Nucleus accumbens (tissue), 56 donors: ENCODE results near the gene TPT1.
"Not testable (repeated sequence)": the region's sequence is repeated elsewhere in the genome, so short reads cannot be mapped to it uniquely, and the experiment has no call there.

Source experiments
- DNase-seq, 56 donors: peaks; one replicate each; lab custom pipeline; 2025; lab: John Stamatoyannopoulos, UW

TPT1 gene

DNA sequence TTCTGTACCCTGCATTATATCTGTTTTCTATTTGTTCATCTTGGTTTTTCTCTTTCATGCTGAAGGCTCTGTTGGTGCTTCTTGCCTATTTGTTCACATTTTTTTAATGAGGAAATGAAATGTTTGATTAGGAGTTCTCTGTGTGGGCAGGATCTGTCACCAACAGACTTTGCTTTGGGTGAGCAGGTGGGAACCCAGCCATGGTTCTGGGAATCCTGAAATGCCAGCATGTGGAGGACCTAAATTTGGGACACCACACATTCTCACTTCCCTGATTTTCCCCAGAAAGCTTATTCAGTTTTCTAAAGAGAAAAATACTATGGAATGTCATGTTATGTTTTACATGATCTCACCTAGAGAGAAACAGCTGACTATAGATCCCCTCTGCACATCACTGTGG, 34.0 kb downstream of the TPT1 start:
- no peak for DNase-seq

DNA sequence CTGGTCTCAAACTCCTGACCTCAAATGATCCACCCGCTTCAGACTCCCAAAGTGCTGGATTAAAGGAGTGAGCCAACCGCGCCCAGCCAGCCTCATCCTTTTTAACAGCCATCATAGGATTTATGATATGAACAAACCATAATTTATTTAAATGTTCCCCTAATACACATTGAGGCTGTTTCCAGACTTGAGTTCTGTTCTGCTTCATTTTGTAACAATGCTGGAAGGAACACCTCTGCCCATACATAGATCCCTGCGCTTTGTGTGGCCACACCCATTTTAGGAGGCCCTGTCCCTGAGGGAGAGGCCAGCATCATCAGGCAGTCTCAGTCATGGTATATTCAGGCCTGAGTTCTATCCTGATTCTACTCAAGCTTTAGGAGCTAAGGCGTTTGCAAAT, 35.9 kb downstream of the TPT1 start:
- no peak for DNase-seq

DNA sequence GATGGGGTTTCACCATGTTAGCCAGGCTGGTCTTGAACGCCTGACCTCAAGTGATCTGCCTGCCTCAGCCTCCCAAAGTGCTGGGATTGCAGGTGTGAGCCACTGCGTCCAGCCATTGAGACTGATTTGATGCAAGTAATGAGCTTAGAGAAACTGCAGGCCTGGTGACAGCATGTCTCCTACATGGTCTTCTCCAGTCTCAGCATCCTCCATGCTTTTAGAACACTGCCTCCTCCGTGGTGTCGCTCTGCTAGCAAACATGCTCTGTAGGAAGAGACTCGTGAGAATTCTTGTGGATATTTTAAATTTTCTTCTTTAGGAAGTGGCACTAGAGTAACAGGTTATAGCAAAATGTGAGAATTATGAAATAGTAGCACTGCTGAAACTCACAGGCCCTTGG, 37.1 kb downstream of the TPT1 start:
- peak in 2 of 56 donors; percentile 6 to 10 for DNase-seq

DNA sequence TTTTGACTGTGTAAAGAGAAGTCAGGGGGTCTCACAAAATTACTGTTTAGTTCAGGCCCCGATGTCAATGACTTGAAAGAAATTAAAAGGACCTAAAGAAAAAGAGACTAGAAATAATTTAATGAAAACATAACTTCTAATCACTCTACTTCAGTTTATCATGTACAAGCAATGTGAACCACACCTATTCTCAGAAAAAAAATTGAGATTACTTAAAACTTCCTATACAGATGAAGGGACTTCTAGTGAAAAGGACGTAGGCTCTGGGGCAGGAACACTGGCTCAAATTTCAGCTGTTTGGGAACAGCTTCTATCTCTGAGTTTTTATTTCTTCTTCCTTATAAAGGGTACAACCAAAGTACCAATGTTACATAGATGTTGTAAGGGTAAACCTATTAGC, 38.0 kb downstream of the TPT1 start:
- no peak for DNase-seq

DNA sequence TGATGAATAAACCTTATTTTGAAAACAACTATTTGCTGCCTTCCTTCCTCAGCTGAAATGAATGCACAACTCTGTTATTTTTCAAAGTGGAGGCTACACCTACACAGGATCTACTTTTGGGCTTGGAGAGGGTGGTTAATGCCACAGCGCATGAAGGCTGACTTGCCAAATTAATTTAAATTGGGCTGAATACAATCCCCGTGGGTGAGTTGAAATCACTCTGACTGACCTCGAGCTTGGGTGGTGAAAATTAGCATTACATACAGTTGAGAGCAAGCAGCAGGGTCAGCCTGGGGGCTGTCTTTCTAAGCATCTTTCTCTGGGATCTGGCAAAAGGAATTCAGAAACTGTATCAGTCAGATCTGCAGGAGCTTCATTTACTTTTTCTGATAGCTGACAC, 38.5 kb downstream of the TPT1 start:
- DNase-seq = no peak

DNA sequence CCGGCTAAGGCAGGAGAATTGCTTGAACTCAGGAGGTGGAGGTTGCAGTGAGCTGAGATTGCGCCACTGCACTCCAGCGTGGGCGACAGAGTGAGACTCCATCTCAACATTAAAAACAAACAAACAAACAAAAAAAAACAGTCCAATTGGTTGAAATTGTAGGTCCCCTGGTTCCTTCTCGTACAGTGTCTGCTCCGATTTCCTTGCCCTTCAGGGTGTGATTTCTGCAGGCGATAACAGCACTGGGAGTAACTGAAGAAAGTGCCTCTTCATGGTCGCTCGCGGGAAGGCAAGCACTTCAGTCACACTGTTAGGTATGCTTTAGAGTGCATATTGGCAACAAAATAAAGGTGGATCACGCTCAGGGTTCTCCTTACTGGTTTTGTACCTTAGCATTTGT, 39.7 kb downstream of the TPT1 start:
- DNase-seq = no peak

DNA sequence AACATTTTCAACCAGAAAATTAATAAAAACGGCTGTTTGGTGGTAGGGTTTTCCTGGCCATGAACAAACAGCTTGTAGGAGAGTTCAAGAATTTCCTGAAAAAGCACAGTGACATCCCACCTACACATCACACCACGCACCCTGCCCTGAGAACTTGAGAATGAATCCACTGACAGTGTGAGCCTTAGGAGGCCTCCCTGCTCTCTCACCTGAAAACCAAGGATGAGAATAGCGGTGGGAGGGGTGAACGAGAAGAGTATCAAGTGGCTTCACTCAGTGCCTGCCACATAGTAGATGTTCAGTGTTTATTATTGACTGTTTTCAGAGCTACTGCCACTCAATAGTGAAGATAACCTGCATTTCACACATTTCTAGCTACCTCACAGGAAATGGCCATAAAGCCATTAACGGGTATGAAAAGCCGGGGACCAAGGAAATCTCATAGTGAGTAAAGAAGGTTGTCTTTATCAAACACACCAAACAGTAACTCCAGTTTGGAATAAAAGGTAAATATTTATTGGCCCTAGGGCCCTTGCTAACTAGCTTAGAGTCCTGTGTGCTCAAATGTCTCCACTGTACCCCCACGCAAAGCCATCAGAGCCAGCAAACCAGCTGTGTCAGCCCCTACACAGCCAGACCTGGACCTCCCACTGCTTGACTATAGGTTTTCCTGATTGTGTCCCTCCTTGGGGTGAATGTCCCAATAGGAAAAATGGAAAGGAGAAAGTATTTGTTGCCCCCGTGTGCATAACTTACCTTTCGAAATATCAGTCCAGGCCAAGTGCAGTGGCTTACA, 40.6 kb downstream of the TPT1 start:
- no peak for DNase-seq

DNA sequence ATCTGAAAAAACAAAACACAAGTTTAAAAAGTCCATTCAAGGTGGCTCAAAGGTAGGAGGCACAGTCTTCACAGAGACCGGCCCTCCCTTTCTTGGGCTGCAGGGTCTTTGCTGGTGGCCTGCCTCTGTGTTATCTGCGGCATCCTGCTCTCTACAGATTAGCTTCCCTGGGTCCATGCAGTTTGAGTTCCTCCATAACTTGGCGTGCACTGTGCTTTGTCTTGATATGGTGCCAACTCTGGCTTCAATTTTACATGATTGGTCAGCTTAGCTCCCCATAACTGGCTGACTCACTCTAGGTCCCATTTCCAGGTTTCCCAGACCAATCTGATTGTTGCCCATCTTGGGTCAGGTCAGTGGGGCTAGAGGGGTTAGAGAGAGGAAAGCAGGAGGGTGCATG, 41.8 kb downstream of the TPT1 start:
- DNase-seq = no peak

DNA sequence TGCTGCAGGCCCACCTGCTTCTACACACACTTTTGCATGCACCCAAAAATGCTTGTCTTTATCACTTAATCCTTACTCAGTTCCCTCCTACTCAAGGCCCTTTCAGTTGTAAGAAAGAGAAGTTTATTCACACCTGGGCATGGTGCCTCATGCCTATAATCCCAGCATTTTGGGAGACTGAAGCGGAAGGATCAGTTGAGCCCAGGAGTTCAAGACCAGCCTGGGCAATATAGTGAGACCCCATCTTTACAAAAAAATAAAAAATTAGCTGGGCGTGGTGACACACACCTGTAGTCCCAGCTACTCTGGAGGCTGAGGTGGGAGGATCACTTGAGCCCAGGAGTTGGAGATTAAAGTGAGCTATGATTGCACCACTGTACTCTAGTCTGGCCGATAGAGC, 42.4 kb downstream of the TPT1 start:
- not testable (repeated sequence) for DNase-seq

DNA sequence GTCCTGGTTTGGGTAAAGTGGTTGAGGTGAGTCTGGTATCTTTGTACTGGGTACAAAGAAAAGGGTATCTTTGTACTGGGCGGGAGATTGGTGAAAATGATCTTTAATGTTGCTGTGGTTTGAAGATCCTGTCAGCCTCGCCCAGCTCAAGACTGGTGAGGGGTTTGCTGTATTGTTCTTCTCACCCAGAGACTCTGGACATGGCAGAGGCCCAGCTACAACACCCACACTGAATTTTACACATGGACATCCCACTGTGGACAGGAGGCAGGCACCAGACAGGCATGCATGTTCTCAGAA, 42.8 kb downstream of the TPT1 start:
- no peak for DNase-seq

DNA sequence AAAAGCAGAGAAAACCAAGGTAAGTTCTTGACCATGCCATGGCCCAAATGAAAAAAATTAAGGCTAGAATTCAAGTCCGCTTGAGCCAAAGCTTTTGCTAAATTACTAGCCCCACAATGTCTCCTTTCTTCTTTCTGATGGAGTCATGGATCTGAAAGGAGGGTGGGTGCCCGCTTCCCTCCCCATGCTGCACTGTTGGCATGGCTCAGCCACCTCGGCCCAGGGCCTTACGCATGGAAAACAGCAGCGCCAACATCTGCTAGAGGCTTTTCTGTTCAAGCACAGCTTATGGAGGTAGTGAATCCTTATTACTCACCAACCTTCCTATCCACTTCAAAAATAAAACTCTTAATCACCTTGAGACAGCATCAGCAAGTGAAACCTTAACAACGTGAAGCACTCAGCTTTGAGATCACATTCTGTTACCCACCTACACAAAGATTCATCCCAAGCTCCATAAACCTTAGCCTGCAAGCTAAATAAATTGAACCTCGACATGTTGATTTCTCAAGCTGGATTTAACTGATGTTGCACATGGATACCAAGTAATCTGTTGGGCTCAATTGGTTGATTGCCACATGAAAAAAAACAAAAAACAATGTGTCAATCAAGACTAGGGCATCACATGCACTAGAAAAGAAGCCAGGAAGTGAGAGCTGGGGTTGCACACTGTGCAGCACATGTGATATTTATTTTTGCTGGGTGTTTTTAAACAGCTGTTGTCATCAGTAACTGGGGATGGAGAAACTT, 43.4 kb downstream of the TPT1 start:
- peak in 31 of 56 donors; percentile 2 to 67 (median 27) for DNase-seq

DNA sequence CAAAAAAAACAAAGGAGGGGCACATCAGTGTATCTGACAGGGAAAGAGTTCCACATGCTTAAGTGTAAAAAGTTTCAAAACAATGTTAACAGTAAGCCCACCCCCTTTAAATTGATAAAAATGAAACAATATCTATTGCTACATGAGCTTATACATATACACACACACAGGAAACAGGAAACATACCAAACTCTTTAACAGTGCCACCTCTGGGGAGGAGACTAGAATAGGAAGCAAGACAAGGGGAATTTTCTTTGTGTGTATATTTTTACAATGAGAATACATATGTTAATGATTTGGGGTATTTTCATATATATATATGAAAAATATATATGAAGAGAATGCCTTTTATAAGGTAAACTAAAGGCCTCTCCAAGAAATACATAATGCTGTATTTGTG, 44.7 kb downstream of the TPT1 start:
- DNase-seq = no peak

DNA sequence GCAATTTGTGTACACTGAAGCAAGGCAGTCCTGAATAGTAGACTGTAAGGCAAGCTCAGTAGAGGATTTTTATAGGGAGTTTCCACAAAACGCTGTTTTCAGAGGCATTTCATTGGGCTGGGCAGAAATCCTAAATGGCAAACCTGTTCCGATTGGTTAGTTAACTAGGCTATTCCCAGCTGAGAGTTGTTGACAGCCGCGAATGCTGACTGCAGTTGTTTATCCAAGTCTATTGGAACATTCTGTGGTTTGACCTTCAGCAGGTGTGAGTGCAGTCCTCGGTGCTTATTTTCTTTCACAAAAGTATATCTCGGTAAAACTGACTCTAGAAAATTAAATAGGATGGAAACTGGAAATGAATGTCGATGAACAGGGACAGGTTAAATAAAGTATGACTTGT, 45.4 kb downstream of the TPT1 start:
- no peak for DNase-seq

DNA sequence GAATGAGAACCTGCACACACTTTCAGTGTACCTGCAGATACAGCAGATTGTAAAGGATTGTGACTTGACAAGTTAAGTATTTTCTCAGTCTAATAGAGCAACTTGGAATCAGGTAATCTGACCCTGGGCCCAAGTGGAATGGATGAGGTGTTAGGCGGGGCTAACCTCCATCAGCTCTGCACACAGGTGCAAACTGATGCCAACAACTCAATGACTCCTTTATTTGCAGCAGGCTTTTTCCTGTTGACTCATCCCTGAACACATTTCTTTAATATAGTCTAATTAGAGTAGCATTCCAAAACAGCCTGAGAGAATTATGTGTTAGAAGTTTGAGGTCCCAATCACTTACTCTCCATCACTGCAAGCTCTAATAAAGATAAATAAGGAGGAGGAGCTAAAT, 48.8 kb downstream of the TPT1 start:
- no peak for DNase-seq

DNA sequence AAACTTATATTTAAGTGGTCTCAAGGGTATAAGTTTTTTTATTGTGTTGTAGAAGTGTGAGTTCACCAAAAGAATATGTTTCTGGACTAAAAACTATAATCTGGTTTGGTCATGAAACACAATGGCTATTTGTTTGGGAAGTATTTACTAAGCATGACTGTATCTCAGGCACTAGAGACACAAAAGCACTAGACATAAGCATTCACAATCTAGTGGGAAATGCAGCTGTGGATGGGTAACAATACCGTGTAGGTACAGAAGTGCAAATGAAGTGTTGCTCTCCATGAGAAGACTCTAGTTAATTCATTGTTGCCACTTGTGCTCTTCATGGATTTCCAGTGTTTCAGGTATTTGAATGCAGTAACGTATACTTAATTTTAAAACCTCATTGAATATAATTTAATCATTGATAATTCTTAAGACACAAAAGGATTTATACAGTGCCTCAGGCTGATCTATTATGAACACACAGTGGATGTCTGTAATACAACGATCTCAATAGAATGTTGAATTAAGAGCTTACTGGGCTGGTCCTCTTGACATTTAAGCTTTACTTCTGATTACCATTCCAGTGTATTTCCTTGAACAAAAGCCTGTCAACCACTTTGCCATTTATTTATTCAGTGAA, 50.9 kb downstream of the TPT1 start:
- no peak for DNase-seq
